K562 (cell line): Measurements from ENCODE around the gene ALDH16A1. TPM values are rescaled to one million over a fixed set of nuclear protein-coding genes. Genes with fewer than 3 reads are reported as not detected.

Source experiments
- ATAC-seq: fragments of 200-7000 bp; cut with Tn5 transposase; 3 replicates; pipeline ENCODE4 v1.9.1; 2020; ENCODE audit warnings: moderate library complexity
- BruUV-seq: library from RNA; stranded (reverse); fragments of 400-500 nt; replicated peaks from 2 replicates; lab custom pipeline; 2021; lab: Mats Ljungman, UMichigan
- CTCF ChIA-PET: fragments of 300-600 bp; formaldehyde crosslinking; extraction: SDS; loops from one replicate; lab custom pipeline; 2021; ENCODE audit warnings: low intra/inter-chr PET ratio; lab: Yijun Ruan, JAX
- POLR2A ChIA-PET: fragments of 300-600, 350-650 bp; sonication (Branson Sonifier 250); formaldehyde crosslinking; extraction: SDS; loops from one replicate; lab custom pipeline; 2021; ENCODE audit warnings: antibody characterized with exemption, inconsistent platforms; lab: Yijun Ruan, JAX
- DNase-seq, 4 experiments: peaks; one replicate each; pipeline versions ENCODE4 v3.0.0 to v3.0.0-alpha.2; 2011 to 2018; ENCODE audit warnings: low spot score in 3 of 4, mixed read lengths in 3 of 4; ENCODE audit errors: extremely low read depth in 1 of 4
- FAIRE-seq: peaks from 2 replicates; lab custom pipeline; 2011; peaks lifted over from hg19 to GRCh38; lab: Jason Lieb, UNC
- H2AFZ ChIP-seq: 2 replicates; pipeline ENCODE4 v1.6.0; 2011; ENCODE audit warnings: low read depth, low read length, control low read depth, inconsistent platforms
- H3K27ac ChIP-seq: fragments of 200-600 bp; 3 replicates; pipeline ENCODE4 v1.8.0; 2011; ENCODE audit warnings: low read depth, mild to moderate bottlenecking, control low read depth, inconsistent platforms, low read length, moderate library complexity, mixed read lengths; ENCODE audit errors: extremely low read depth
- H3K27me3 ChIP-seq, 2 experiments: fragments of 300-600 bp in 1 of 2; 2 replicates in 1 of 2; 3 replicates in 1 of 2; pipeline versions ENCODE4 v1.6.0 to v1.8.0; 2011; ENCODE audit warnings: inconsistent platforms in 2 of 2, low read length in 2 of 2, mild to moderate bottlenecking in 1 of 2, mixed read lengths in 1 of 2, moderate library complexity in 1 of 2; ENCODE audit not compliant: control insufficient read depth in 2 of 2, insufficient read depth in 2 of 2
- H3K36me3 ChIP-seq: fragments of 300-600 bp; 3 replicates; pipeline ENCODE4 v1.8.0; 2011; ENCODE audit warnings: mild to moderate bottlenecking, low read length, inconsistent platforms; ENCODE audit not compliant: control insufficient read depth, insufficient read depth
- H3K4me1 ChIP-seq, 2 experiments: fragments of 200-600 bp in 1 of 2; replicated peaks in 1 of 2; 2 replicates in 1 of 2; 3 replicates in 1 of 2; pipeline versions ENCODE4 v1.5.1 to v1.8.0; 2011; ENCODE audit warnings: inconsistent platforms in 2 of 2, low read length in 2 of 2, mild to moderate bottlenecking in 1 of 2, mixed read lengths in 1 of 2, moderate library complexity in 1 of 2; ENCODE audit not compliant: control insufficient read depth in 2 of 2, insufficient read depth in 2 of 2
- H3K4me2 ChIP-seq: 2 replicates; pipeline ENCODE4 v1.6.1; 2011; ENCODE audit warnings: low read length, control low read depth, inconsistent platforms, mixed read lengths; ENCODE audit not compliant: insufficient read depth
- H3K4me3 ChIP-seq: fragments of 200-600 bp; sonication (generic), shearing (Covaris generic); 2 replicates; pipeline ENCODE4 v1.5.1; 2016; ENCODE audit warnings: control low read depth, inconsistent platforms
- H3K79me2 ChIP-seq: fragments of 200-600 bp; 3 replicates; pipeline ENCODE4 v1.8.0; 2011; ENCODE audit warnings: low read length, inconsistent platforms; ENCODE audit not compliant: control insufficient read depth, insufficient read depth
- H3K9ac ChIP-seq, 2 experiments: 2 replicates each; pipeline versions ENCODE4 v1.6.0 to v1.6.1; 2011; ENCODE audit warnings: low read depth in 2 of 2, low read length in 2 of 2, control low read depth in 1 of 2, inconsistent platforms in 1 of 2, mild to moderate bottlenecking in 1 of 2, mixed read lengths in 1 of 2; ENCODE audit not compliant: insufficient read depth in 1 of 2
- H3K9me1 ChIP-seq: one replicate; pipeline ENCODE4 v1.6.0; 2011; ENCODE audit warnings: inconsistent platforms, mild to moderate bottlenecking, low read length, moderate library complexity; ENCODE audit not compliant: control insufficient read depth, insufficient read depth
- H3K9me3 ChIP-seq: replicated peaks from 2 replicates; pipeline ENCODE4 v1.5.1; 2011; ENCODE audit warnings: low read depth, low read length, inconsistent platforms; ENCODE audit not compliant: control insufficient read depth, insufficient read depth
- H4K20me1 ChIP-seq: replicated peaks from 2 replicates; pipeline ENCODE4 v1.6.1; 2011; ENCODE audit warnings: low read length, inconsistent platforms, mixed read lengths; ENCODE audit not compliant: control insufficient read depth, insufficient read depth
- BACH1 ChIP-seq: fragments of 200-800 bp; sonication (Bioruptor generic); IDR thresholded peaks from 2 replicates; pipeline ENCODE4 v1.6.1; 2016; ENCODE audit warnings: missing genetic modification characterization, missing compliant biosample characterization
- CBFA2T3 ChIP-seq: fragments of 450-650 bp; IDR thresholded peaks from 2 replicates; pipeline ENCODE4 v1.6.1; 2017
- CGGBP1 ChIP-seq: fragments of 250-450 bp; sonication (Bioruptor Pico); IDR thresholded peaks from 2 replicates; pipeline ENCODE4 v1.9.0; 2021; ENCODE audit warnings: mild to moderate bottlenecking
- HCFC1 ChIP-seq: IDR thresholded peaks from 2 replicates; pipeline ENCODE4 v1.6.1; 2012; ENCODE audit warnings: low read depth, low read length, improper control_type of control experiment
- MYBL2 ChIP-seq, 2 experiments: fragments of 450-650 bp in 1 of 2; sonication (generic) in 1 of 2; formaldehyde crosslinking in 1 of 2; IDR thresholded peaks; 2 replicates each; pipeline versions ENCODE4 v1.6.1 to v1.8.1; 2017 to 2022; ENCODE audit warnings: borderline replicate concordance in 1 of 2, inconsistent platforms in 1 of 2, low read depth in 1 of 2, mild to moderate bottlenecking in 1 of 2, missing genetic modification reagents in 1 of 2, moderate library complexity in 1 of 2
- RREB1 ChIP-seq: fragments of 250-450 bp; sonication (Bioruptor Pico); IDR thresholded peaks from 2 replicates; pipeline ENCODE4 v1.4.0; 2020
- SNRNP70 ChIP-seq: fragments of 200-400 bp; formaldehyde crosslinking; optimal IDR thresholded peaks from 2 replicates; pipeline ENCODE3; 2017; ENCODE audit warnings: low read depth, low read length
- ZBED1 ChIP-seq: IDR thresholded peaks from 2 replicates; pipeline ENCODE4 v1.6.1; 2014
- ZBTB9 ChIP-seq: fragments of 450-650 bp; formaldehyde crosslinking; IDR thresholded peaks from 2 replicates; pipeline ENCODE4 v1.4.0; 2020; ENCODE audit warnings: mild to moderate bottlenecking, moderate library complexity
- ZC3H8 ChIP-seq: fragments of 450-650 bp; IDR thresholded peaks from 2 replicates; pipeline ENCODE4 v1.6.1; 2017
- ZFP36 ChIP-seq: fragments of 150-350 bp; IDR thresholded peaks from 2 replicates; pipeline ENCODE4 v1.6.1; 2018; ENCODE audit warnings: low read length, low read depth; ENCODE audit not compliant: partially characterized antibody
- ZKSCAN8 ChIP-seq: fragments of 200-800 bp; sonication (Bioruptor generic); IDR thresholded peaks from 2 replicates; pipeline ENCODE4 v1.6.1; 2016; ENCODE audit warnings: missing genetic modification characterization, missing compliant biosample characterization
- ZNF277 ChIP-seq: fragments of 250-450 bp; sonication (Bioruptor Pico); IDR thresholded peaks from 2 replicates; pipeline ENCODE4 v1.8.0; 2022; ENCODE audit warnings: inconsistent platforms, mild to moderate bottlenecking, moderate library complexity, borderline replicate concordance
- ZNF347 ChIP-seq: fragments of 450-650 bp; formaldehyde crosslinking; IDR thresholded peaks from 2 replicates; pipeline ENCODE4 v1.4.0; 2020; ENCODE audit warnings: low read depth, mild to moderate bottlenecking, moderate library complexity
- WGBS: fragments of 100-300 bp; shearing (Covaris generic); methylation state at CpG from one replicate; pipeline ENCODE4 v1.1.6; 2016; ENCODE audit warnings: low coverage, mixed read lengths; ENCODE audit not compliant: insufficient coverage; ENCODE audit errors: missing lambda C conversion rate; 5-methylcytosine and 5-hydroxymethylcytosine counted together
- in situ Hi-C: fragments of 300-500 bp; cut with MboI; formaldehyde crosslinking; loops from 4 replicates; pipeline ENCODE4 v1.15.0; 2018; ENCODE audit warnings: inconsistent platforms, mixed read lengths
- intact Hi-C: fragments of 100-400 bp; cut with micrococcal nuclease; formaldehyde crosslinking; loops from 2 replicates; pipeline ENCODE4 v1.14.2; 2022
- polyA plus RNA-seq, 8 experiments: library from polyadenylated mRNA; depleted of rRNA in 4 of 8; stranded (reverse) in 5 of 8; unstranded in 3 of 8; fragments of >200 nt; fragmentation: Nextera tagmentation in 2 of 8; fragmentation: Illumina TruSeq in 1 of 8; extraction: Ambion mirVana in 2 of 8; extraction: Trizol in 1 of 8; gene quantifications; 2 replicates each; pipeline versions ENCODE4 v1.2.1 to v1.2.3, GENCODE V29; 2011 to 2014; ENCODE audit warnings: inconsistent platforms in 1 of 8, missing spikeins in 1 of 8
- total RNA-seq, 7 experiments: library from RNA; depleted of rRNA in 6 of 7; stranded (reverse); fragments of >200 nt in 6 of 7; fragmentation: Illumina TruSeq in 2 of 7; extraction: Trizol in 2 of 7; gene quantifications; 2 replicates each; pipeline versions ENCODE4 v1.2.1 to v1.2.3, GENCODE V29; 2011 to 2021; ENCODE audit warnings: low replicate concordance in 1 of 7

The ALDH16A1 gene
- total and polyA plus RNA-seq, 9 of the 15 experiments (the other 6 are each of a cell fraction or from before 2014, with no cell fraction given): 2.2 to 52.2 (median 7.6) TPM

GRCh38 chr19:49481020-49481683 is 28.1 kb downstream of the ALDH16A1 start:
- FAIRE-seq (no peak), DNase-seq (no peak), ATAC-seq (no peak)
- ChIA-PET POLR2A (interaction anchor here (0.6 to 2.4 kb wide), 4 partner anchors 8 to 33 kb away, joined by 3 to 9 read pairs (median 4); partner anchors contain the start of gene RPS11), CTCF (no interaction called here)
- Histone ChIP-seq H3K9ac (peak overlapping the region in 1 of 2 experiments; percentile 79; a peak in 2 of 4 replicates), H3K9me1 (no peaks in the 10 kb centered on the region), H3K4me1 (peaks cover 0 to 27% of the 10 kb centered on the region in 2 experiments; a peak in 3 of 5 replicates), H3K27me3 (no peaks in the 10 kb centered on the region), H3K4me3 (no peak overlapping the region), H4K20me1 (no peaks in the 10 kb centered on the region), H2AFZ (no peak overlapping the region), H3K4me2 (no peak overlapping the region), H3K79me2 (no peaks in the 10 kb centered on the region), H3K36me3 (no peaks in the 10 kb centered on the region), H3K27ac (no peak overlapping the region), H3K9me3 (no peaks in the 10 kb centered on the region)
- 68% methylated on average over 4 of the region's 7 CpGs for WGBS
- intact Hi-C loops: no loop called here
- no TSS peak for BruUV-seq
- in situ Hi-C loops: no loop called here
- TF ChIP-seq MYBL2 (IDR thresholded peaks at IDR 0.05; ENCODE audit: low read depth) (no peak), MYBL2 (CRISPR knock-in tag; IDR thresholded peaks at IDR 0.05; ENCODE audit: borderline replicate concordance) (no peak), ZKSCAN8 (CRISPR knock-in tag) (no peak), ZBTB9 (CRISPR knock-in tag) (no peak), BACH1 (tag) (no peak), SNRNP70 (no peak), ZC3H8 (no peak), ZNF347 (CRISPR knock-in tag) (no peak), CGGBP1 (CRISPR knock-in tag) (no peak), ZFP36 (no peak), ZBED1 (no peak), CBFA2T3 (no peak), RREB1 (CRISPR knock-in tag) (no peak), ZNF277 (CRISPR knock-in tag) (no peak), HCFC1 (no peak)
